Astrocyte (in vitro differentiated cells and primary cell): Measurements from ENCODE around the gene LVRN. TPM values are rescaled to one million over a fixed set of nuclear protein-coding genes. Genes with fewer than 3 reads are reported as not detected.

Experiments
- DNase-seq: peaks from one replicate; pipeline ENCODE4 v3.0.0-alpha.2; 2010; ENCODE audit warnings: low read depth
- FAIRE-seq: peaks from 2 replicates; lab custom pipeline; 2011; peaks lifted over from hg19 to GRCh38; lab: Jason Lieb, UNC
- H2AFZ ChIP-seq: 2 replicates; pipeline ENCODE4 v1.6.0; 2012; ENCODE audit warnings: low read depth, low read length, inconsistent platforms
- H3K27ac ChIP-seq: 2 replicates; pipeline ENCODE4 v1.5.1; 2011; ENCODE audit warnings: low read depth, low read length, inconsistent platforms
- H3K27me3 ChIP-seq: 2 replicates; pipeline ENCODE4 v1.6.0; 2011; ENCODE audit warnings: low read length, inconsistent platforms; ENCODE audit not compliant: insufficient read depth
- H3K36me3 ChIP-seq: 2 replicates; pipeline ENCODE4 v1.5.1; 2011; ENCODE audit warnings: low read length, inconsistent platforms; ENCODE audit not compliant: insufficient read depth
- H3K4me1 ChIP-seq: 2 replicates; pipeline ENCODE4 v1.5.1; 2011; ENCODE audit warnings: low read length, inconsistent platforms; ENCODE audit not compliant: insufficient read depth
- H3K4me2 ChIP-seq: 2 replicates; pipeline ENCODE4 v1.6.0; 2012; ENCODE audit warnings: low read length, inconsistent platforms
- H3K4me3 ChIP-seq: 2 replicates; pipeline ENCODE4 v1.5.1; 2011; ENCODE audit warnings: low read depth, mild to moderate bottlenecking, low read length, inconsistent platforms; ENCODE audit not compliant: insufficient read depth
- H3K79me2 ChIP-seq: 2 replicates; pipeline ENCODE4 v1.6.0; 2012; ENCODE audit warnings: mild to moderate bottlenecking, low read length, inconsistent platforms; ENCODE audit not compliant: insufficient read depth
- H3K9ac ChIP-seq: 2 replicates; pipeline ENCODE4 v1.6.0; 2012; ENCODE audit warnings: mild to moderate bottlenecking, low read length, inconsistent platforms
- H3K9me3 ChIP-seq: 2 replicates; pipeline ENCODE4 v1.5.1; 2012; ENCODE audit warnings: low read depth, mild to moderate bottlenecking, low read length, inconsistent platforms; ENCODE audit not compliant: insufficient read depth
- H4K20me1 ChIP-seq: 2 replicates; pipeline ENCODE4 v1.6.0; 2012; ENCODE audit warnings: low read length, inconsistent platforms; ENCODE audit not compliant: insufficient read depth
- H3K27ac Mint-ChIP-seq: one replicate; pipeline ENCODE4 v1.8.0; 2021; ENCODE audit warnings: mild to moderate bottlenecking, mixed read lengths; ENCODE audit not compliant: unreplicated experiment
- H3K27me3 Mint-ChIP-seq: one replicate; pipeline ENCODE4 v1.8.0; 2021; ENCODE audit warnings: low read depth, mixed read lengths; ENCODE audit not compliant: unreplicated experiment
- H3K36me3 Mint-ChIP-seq: one replicate; pipeline ENCODE4 v1.8.0; 2021; ENCODE audit warnings: low read depth, mixed read lengths; ENCODE audit not compliant: unreplicated experiment
- H3K4me1 Mint-ChIP-seq: one replicate; pipeline ENCODE4 v1.8.0; 2021; ENCODE audit warnings: low read depth, mixed read lengths; ENCODE audit not compliant: unreplicated experiment
- H3K4me3 Mint-ChIP-seq: one replicate; pipeline ENCODE4 v1.8.0; 2021; ENCODE audit warnings: mild to moderate bottlenecking, moderate library complexity, mixed read lengths; ENCODE audit not compliant: unreplicated experiment
- H3K9me3 Mint-ChIP-seq: one replicate; pipeline ENCODE4 v1.8.0; 2021; ENCODE audit warnings: mild to moderate bottlenecking, mixed read lengths; ENCODE audit not compliant: unreplicated experiment
- CTCF ChIP-seq: IDR thresholded peaks from 2 replicates; pipeline ENCODE4 v1.5.1; 2011; ENCODE audit warnings: low read depth, mild to moderate bottlenecking, inconsistent platforms, low read length, moderate library complexity; ENCODE audit not compliant: insufficient read depth
- EZH2 ChIP-seq: IDR thresholded peaks from 2 replicates; pipeline ENCODE4 v1.6.1; 2012; ENCODE audit warnings: mild to moderate bottlenecking, low read length, inconsistent platforms; ENCODE audit not compliant: insufficient read depth
- total RNA-seq: library from RNA; stranded (reverse); gene quantifications from 2 replicates; pipeline ENCODE4 v1.2.1, GENCODE V29; 2021

Gene LVRN
- total RNA-seq, 1 donor from 2014 or later, result 0.64 TPM

- DNase-seq (no peak), FAIRE-seq (no peak)
- Mint-ChIP-seq H3K36me3 (no peaks in the 10 kb centered on the region), H3K27me3 (no peaks in the 10 kb centered on the region), H3K9me3 (no peaks in the 10 kb centered on the region), H3K4me3 (no peak overlapping the region), H3K4me1 (no peaks in the 10 kb centered on the region), H3K27ac (no peak overlapping the region)
- peaks cover 2% of the 10 kb centered on the region for H3K27me3 ChIP-seq
- no peak overlapping the region for H3K27ac ChIP-seq
- H3K4me3 ChIP-seq, result no peak overlapping the region
- H2AFZ ChIP-seq, result no peak overlapping the region
- TF ChIP-seq EZH2, result no peak
- TF ChIP-seq CTCF, result no peak
- no peaks in the 10 kb centered on the region for H3K9me3 ChIP-seq
- no peaks in the 10 kb centered on the region for H3K36me3 ChIP-seq
- H3K79me2 ChIP-seq, result no peaks in the 10 kb centered on the region
- H3K4me1 ChIP-seq, result no peaks in the 10 kb centered on the region
- no peak overlapping the region for H3K4me2 ChIP-seq
- no peaks in the 10 kb centered on the region for H4K20me1 ChIP-seq
- H3K9ac ChIP-seq, result no peak overlapping the region
Observed at GRCh38 chr5:116071211-116071610, 108.9 kb downstream of the LVRN start.

DNA sequence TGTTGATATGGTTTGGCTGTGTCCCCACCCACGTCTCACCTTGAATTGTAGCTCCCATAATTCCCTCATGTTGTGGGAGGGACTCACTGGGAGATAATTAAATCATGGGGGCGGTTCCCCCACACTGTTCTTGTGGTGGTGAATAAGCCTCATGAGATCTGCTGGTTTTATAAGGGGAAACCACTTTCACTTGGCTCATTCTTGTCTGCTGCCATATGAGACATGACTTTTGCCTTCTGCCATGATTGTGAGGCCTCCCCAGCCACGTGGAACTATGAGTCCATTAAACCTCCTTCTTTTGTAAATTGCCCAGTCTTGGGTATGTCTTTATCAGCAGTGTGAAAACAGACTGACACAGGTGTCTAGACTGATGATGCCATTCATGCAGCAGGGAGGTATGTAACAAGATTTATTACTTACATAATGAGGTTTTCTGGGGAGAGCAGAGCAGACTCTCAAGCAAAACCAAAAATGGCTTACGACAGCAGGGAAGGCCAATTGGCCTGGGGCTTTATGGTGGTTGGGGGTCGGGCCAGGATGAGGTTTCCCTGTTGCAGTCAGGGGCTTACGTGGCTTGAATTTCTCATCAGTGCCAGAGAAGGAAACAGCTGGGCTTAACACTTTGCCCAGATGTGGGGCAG, 113.0 kb downstream of the LVRN start:
- Histone ChIP-seq H3K9ac (no peak overlapping the region), H3K4me3 (no peak overlapping the region), H2AFZ (no peak overlapping the region), H4K20me1 (no peaks in the 10 kb centered on the region), H3K79me2 (no peaks in the 10 kb centered on the region), H3K27ac (no peak overlapping the region), H3K4me2 (no peak overlapping the region), H3K27me3 (no peaks in the 10 kb centered on the region), H3K4me1 (no peaks in the 10 kb centered on the region), H3K9me3 (no peaks in the 10 kb centered on the region), H3K36me3 (no peaks in the 10 kb centered on the region)
- DNase-seq (peak; percentile 8), FAIRE-seq (no peak)
- Mint-ChIP-seq H3K4me1 (no peaks in the 10 kb centered on the region), H3K27me3 (no peaks in the 10 kb centered on the region), H3K9me3 (no peaks in the 10 kb centered on the region), H3K27ac (no peak overlapping the region), H3K4me3 (no peak overlapping the region), H3K36me3 (peaks cover 3% of the 10 kb centered on the region)
- TF ChIP-seq EZH2 (no peak), CTCF (no peak)

DNA sequence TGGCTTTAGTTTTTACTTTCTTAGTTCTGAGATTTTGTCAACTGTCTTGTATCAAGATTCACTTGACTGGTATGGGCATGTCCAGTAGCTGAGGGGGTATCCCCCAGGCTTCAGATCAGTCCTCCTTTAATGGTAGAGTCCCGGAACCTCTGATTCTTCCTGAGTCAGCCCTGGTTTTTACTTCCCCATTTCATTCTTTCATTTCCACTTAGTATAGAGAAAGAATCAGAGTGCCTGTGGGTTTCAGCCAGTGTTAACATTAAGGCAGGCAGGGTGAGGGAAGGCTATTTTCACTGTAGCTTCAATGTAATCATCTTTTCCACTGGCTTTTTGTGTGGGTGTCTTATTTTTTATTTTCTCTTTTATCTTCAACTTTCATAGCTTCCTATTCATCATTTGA, 114.2 kb downstream of the LVRN start:
- no peaks in the 10 kb centered on the region for H3K9me3 Mint-ChIP-seq
- no peak overlapping the region for H3K4me3 ChIP-seq
- no peaks in the 10 kb centered on the region for H4K20me1 ChIP-seq
- no peaks in the 10 kb centered on the region for H3K27me3 Mint-ChIP-seq
- H3K9me3 ChIP-seq, result no peaks in the 10 kb centered on the region
- no peak overlapping the region for H3K27ac ChIP-seq
- no peaks in the 10 kb centered on the region for H3K27me3 ChIP-seq
- no peak for DNase-seq
- H3K36me3 Mint-ChIP-seq, result peaks cover 5% of the 10 kb centered on the region
- no peak overlapping the region for H3K4me3 Mint-ChIP-seq
- FAIRE-seq, result no peak
- no peak overlapping the region for H3K9ac ChIP-seq
- H3K36me3 ChIP-seq, result no peaks in the 10 kb centered on the region
- H3K4me2 ChIP-seq, result no peak overlapping the region
- TF ChIP-seq CTCF, result no peak
- TF ChIP-seq EZH2, result no peak
- no peak overlapping the region for H3K27ac Mint-ChIP-seq
- no peaks in the 10 kb centered on the region for H3K4me1 ChIP-seq
- no peaks in the 10 kb centered on the region for H3K4me1 Mint-ChIP-seq
- H3K79me2 ChIP-seq, result no peaks in the 10 kb centered on the region
- H2AFZ ChIP-seq, result no peak overlapping the region
